ENCODE results near the gene KANSL1L.
A peak's percentile ranks its signal among the peaks of the same experiment; 100 is the strongest.
"Not testable (repeated sequence)": the region's sequence is repeated elsewhere in the genome, so short reads cannot be mapped to it uniquely, and the experiment has no call there.

Gene KANSL1L

GRCh38 chr2:210198326-210198725 lies 27.1 kb upstream of the KANSL1L start:
- Histone ChIP-seq H3K9ac (ENCODE audit: insufficient read length) (no peak overlapping the region), H3K27ac (no peak overlapping the region), H3K9me3 (ENCODE audit: low read depth, low read length) (no peaks in the 10 kb centered on the region), H3K4me3 (no peak overlapping the region), H3K36me3 (ENCODE audit: insufficient read depth, low read length) (no peaks in the 10 kb centered on the region)
- DNase-seq (ENCODE audit: low read depth, low spot score), result no peak
- TF ChIP-seq POLR2AphosphoS5 (IDR thresholded peaks at IDR 0.05; ENCODE audit: borderline replicate concordance, low read depth, low read length) (no peak), FOXP2 (optimal IDR thresholded peaks at IDR 0.05; ENCODE audit: control extremely low read depth, extremely low read length, insufficient read depth) (no peak), EZH2 (IDR thresholded peaks at IDR 0.05) (no peak)

DNA sequence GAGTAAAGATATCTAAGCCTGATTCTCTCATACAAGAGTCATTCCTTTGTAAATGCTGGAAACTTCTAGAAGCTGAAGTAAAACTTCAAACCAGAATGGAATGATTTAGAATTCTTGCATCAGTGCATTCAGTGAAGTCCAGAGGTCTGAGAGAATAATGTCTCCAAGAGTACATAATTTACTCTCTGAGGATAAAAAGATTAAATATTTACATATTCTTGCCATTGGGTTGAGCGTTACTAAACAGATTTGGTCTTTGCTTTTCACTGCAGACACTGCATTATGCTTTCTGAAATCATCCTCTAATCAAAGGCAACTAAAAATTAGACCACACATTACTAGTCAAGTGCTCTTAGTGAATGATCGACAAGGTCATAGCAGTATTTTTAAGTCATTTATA lies 26.5 kb upstream of the KANSL1L start:
- Histone ChIP-seq H3K36me3 (ENCODE audit: insufficient read depth, low read length) (no peaks in the 10 kb centered on the region), H3K27ac (no peak overlapping the region), H3K9me3 (ENCODE audit: low read depth, low read length) (no peaks in the 10 kb centered on the region), H3K4me3 (no peak overlapping the region), H3K9ac (ENCODE audit: insufficient read length) (no peak overlapping the region)
- DNase-seq (ENCODE audit: low read depth, low spot score), result no peak
- TF ChIP-seq FOXP2 (optimal IDR thresholded peaks at IDR 0.05; ENCODE audit: control extremely low read depth, extremely low read length, insufficient read depth) (no peak), POLR2AphosphoS5 (IDR thresholded peaks at IDR 0.05; ENCODE audit: borderline replicate concordance, low read depth, low read length) (no peak), EZH2 (IDR thresholded peaks at IDR 0.05) (no peak)

- TF ChIP-seq FOXP2 (optimal IDR thresholded peaks at IDR 0.05; ENCODE audit: control extremely low read depth, extremely low read length, insufficient read depth) (no peak), EZH2 (IDR thresholded peaks at IDR 0.05) (no peak), POLR2AphosphoS5 (IDR thresholded peaks at IDR 0.05; ENCODE audit: borderline replicate concordance, low read depth, low read length) (no peak)
- no peaks in the 10 kb centered on the region for H3K36me3 ChIP-seq (ENCODE audit: insufficient read depth, low read length)
- no peak overlapping the region for H3K27ac ChIP-seq
- H3K9me3 ChIP-seq (ENCODE audit: low read depth, low read length), result no peaks in the 10 kb centered on the region
- DNase-seq (ENCODE audit: low read depth, low spot score), result peak; percentile 64
- peak overlapping the region; percentile 5 for H3K9ac ChIP-seq (ENCODE audit: insufficient read length)
- peak overlapping the region; percentile 68 for H3K4me3 ChIP-seq
Measured at GRCh38 chr2:210195101-210195852, 24.1 kb upstream of the KANSL1L start.

GRCh38 chr2:210190345-210190744 lies 19.1 kb upstream of the KANSL1L start:
- Histone ChIP-seq H3K36me3 (ENCODE audit: insufficient read depth, low read length) (no peaks in the 10 kb centered on the region), H3K9ac (ENCODE audit: insufficient read length) (no peak overlapping the region), H3K27ac (no peak overlapping the region), H3K4me3 (no peak overlapping the region), H3K9me3 (ENCODE audit: low read depth, low read length) (no peaks in the 10 kb centered on the region)
- TF ChIP-seq FOXP2 (optimal IDR thresholded peaks at IDR 0.05; ENCODE audit: control extremely low read depth, extremely low read length, insufficient read depth) (no peak), EZH2 (IDR thresholded peaks at IDR 0.05) (no peak), POLR2AphosphoS5 (IDR thresholded peaks at IDR 0.05; ENCODE audit: borderline replicate concordance, low read depth, low read length) (no peak)
- no peak for DNase-seq (ENCODE audit: low read depth, low spot score)

GRCh38 chr2:210189452-210190138 lies 18.4 kb upstream of the KANSL1L start:
- no peak for DNase-seq (ENCODE audit: low read depth, low spot score)
- no peak for TF ChIP-seq EZH2 (IDR thresholded peaks at IDR 0.05)
- no peak for TF ChIP-seq POLR2AphosphoS5 (IDR thresholded peaks at IDR 0.05; ENCODE audit: borderline replicate concordance, low read depth, low read length)
- peak overlapping the region; percentile 21; the same call in 1 of the 2 replicates for H3K4me3 ChIP-seq
- H3K9me3 ChIP-seq (ENCODE audit: low read depth, low read length), result no peaks in the 10 kb centered on the region
- H3K9ac ChIP-seq (ENCODE audit: insufficient read length), result no peak overlapping the region
- no peak overlapping the region for H3K27ac ChIP-seq
- H3K36me3 ChIP-seq (ENCODE audit: insufficient read depth, low read length), result no peaks in the 10 kb centered on the region

DNA sequence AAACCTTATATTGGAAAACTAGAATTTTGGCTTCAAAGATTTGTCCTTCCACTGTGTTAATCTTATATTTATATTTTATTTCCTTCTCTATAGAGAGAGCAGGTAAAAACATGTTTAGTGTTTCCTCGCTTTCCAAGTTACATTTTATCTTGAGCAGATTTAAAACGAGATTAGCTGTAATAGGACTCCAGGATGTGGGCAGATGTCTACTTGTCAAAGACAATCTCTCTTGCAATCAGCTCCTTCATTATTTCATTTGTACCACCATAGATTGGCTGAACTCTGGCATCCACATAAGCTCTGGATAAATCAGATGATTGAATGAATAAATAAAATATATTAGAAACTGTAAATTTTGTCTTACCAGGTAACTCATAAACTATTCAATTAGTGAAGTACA lies 17.5 kb upstream of the KANSL1L start:
- no peak for DNase-seq (ENCODE audit: low read depth, low spot score)
- TF ChIP-seq POLR2AphosphoS5 (IDR thresholded peaks at IDR 0.05; ENCODE audit: borderline replicate concordance, low read depth, low read length) (no peak), EZH2 (IDR thresholded peaks at IDR 0.05) (no peak), FOXP2 (optimal IDR thresholded peaks at IDR 0.05; ENCODE audit: control extremely low read depth, extremely low read length, insufficient read depth) (no peak)
- H3K27ac ChIP-seq, result no peak overlapping the region

DNA sequence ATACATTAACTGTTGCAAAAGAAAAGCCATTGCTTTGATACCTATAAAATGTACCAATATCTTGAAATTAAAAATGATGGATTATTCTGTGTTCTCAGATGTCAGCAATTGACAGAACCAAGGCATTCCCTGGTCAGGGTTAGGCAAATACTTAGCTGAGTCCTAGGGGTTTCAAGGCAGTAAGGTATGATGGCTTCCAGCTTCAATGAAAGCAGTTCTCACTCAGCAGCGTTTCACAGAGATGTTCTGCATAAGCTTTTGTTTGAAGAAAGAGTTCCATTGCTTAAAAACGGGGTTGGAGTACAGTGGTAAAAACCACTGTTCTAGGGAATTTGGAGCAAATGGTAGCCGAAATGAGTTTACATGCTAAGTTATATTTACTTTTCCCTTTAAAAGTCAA lies 17.0 kb upstream of the KANSL1L start:
- no peak for TF ChIP-seq FOXP2 (optimal IDR thresholded peaks at IDR 0.05; ENCODE audit: control extremely low read depth, extremely low read length, insufficient read depth)
- no peak for TF ChIP-seq POLR2AphosphoS5 (IDR thresholded peaks at IDR 0.05; ENCODE audit: borderline replicate concordance, low read depth, low read length)
- TF ChIP-seq EZH2 (IDR thresholded peaks at IDR 0.05), result no peak
- no peaks in the 10 kb centered on the region for H3K36me3 ChIP-seq (ENCODE audit: insufficient read depth, low read length)
- H3K27ac ChIP-seq, result no peak overlapping the region
- no peak overlapping the region for H3K9ac ChIP-seq (ENCODE audit: insufficient read length)
- no peak overlapping the region for H3K4me3 ChIP-seq
- H3K9me3 ChIP-seq (ENCODE audit: low read depth, low read length), result no peaks in the 10 kb centered on the region
- no peak for DNase-seq (ENCODE audit: low read depth, low spot score)

More for the DNA sequence above, 17.5 kb upstream of the KANSL1L start:
- no peak overlapping the region for H3K9ac ChIP-seq (ENCODE audit: insufficient read length)
- no peaks in the 10 kb centered on the region for H3K36me3 ChIP-seq (ENCODE audit: insufficient read depth, low read length)
- no peak overlapping the region for H3K4me3 ChIP-seq
- no peaks in the 10 kb centered on the region for H3K9me3 ChIP-seq (ENCODE audit: low read depth, low read length)

DNA sequence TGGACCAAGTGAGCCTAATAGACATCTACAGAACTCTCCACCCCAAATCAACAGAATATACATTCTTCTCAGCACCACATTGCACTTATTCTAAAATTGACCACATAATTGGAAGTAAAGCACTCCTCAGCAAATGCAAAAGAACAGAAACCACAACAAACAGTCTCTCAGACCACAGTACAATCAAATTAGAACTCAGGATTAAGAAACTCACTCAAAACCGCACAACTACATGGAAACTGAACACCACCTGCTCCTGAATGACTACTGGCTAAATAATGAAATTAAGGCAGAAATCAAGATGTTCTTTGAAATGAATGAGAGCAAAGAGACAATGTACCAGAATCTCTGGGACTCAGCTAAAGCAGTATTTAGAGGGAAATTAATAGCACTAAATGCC lies 12.7 kb upstream of the KANSL1L start:
- H3K4me3 ChIP-seq; H3K9me3 ChIP-seq (ENCODE audit: low read depth, low read length); H3K9ac ChIP-seq (ENCODE audit: insufficient read length); H3K36me3 ChIP-seq (ENCODE audit: insufficient read depth, low read length); DNase-seq (ENCODE audit: low read depth, low spot score); H3K27ac ChIP-seq: not testable (repeated sequence)

GRCh38 chr2:210181606-210182088 lies 10.4 kb upstream of the KANSL1L start:
- not testable (repeated sequence) for H3K9ac ChIP-seq (ENCODE audit: insufficient read length); H3K27ac ChIP-seq; H3K9me3 ChIP-seq (ENCODE audit: low read depth, low read length); H3K36me3 ChIP-seq (ENCODE audit: insufficient read depth, low read length); DNase-seq (ENCODE audit: low read depth, low spot score); H3K4me3 ChIP-seq

GRCh38 chr2:210181033-210181605 lies 9.9 kb upstream of the KANSL1L start:
- H3K9me3 ChIP-seq (ENCODE audit: low read depth, low read length); H3K36me3 ChIP-seq (ENCODE audit: insufficient read depth, low read length); H3K9ac ChIP-seq (ENCODE audit: insufficient read length); DNase-seq (ENCODE audit: low read depth, low spot score); H3K4me3 ChIP-seq; H3K27ac ChIP-seq: not testable (repeated sequence)

Measured in SK-N-MC (cell line).